HG03045 (cell line): ENCODE measurements around the gene NTHL1.
A peak's percentile ranks its signal among the peaks of the same experiment; 100 is the strongest.

Source experiments
- ATAC-seq: cut with Tn5 transposase; IDR thresholded peaks from one replicate; pipeline ENCODE4 v1.9.1; 2021; ENCODE audit warnings: mild to moderate bottlenecking, moderate library complexity; ENCODE audit not compliant: unreplicated experiment

The NTHL1 gene

DNA sequence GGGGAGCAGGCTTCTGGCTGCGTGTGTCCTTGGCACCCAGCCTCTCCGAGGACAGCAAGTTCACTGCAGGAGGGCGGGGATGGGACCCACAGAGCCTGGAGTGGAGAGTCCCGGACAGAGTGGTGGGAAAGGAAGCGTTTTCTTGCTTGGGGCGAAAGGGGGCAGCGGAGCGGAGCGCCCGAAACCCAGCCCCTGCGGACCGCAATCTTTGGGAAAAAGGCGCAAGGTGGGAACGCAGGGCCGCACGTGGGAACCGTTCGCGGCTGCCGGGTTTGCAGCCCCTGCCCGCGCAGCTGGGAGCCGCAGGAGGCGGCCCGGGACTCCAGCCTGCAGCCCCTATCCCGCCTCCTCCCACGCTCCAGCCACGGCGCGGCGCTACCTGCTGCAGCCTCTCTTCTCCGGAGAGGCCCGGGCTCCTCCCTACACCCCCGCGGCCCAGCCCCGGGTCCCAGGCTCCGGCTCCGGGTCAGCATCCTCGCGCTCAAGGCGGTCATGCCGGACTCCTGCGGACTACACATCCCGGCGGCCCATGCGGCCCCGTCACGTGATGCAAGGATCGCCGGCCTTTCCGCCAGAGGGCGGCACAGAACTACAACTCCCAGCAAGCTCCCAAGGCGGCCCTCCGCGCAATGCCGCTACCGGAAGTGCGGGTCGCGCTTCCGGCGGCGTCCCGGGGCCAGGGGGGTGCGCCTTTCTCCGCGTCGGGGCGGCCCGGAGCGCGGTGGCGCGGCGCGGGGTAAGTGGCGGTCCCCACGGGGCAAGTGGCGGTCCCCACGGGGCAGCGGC lies at the start of gene NTHL1, which contains the start of gene TSC2:
Gene NTHL1 (minus strand): TSS at position 505 of the 786 bp plus-strand sequence. CDS start 11 bp downstream, at position 494.
Gene TSC2 (plus strand): TSS at position 656 of the 786 bp plus-strand sequence. CDS start 631 bp downstream, outside the sequence.
- ATAC-seq, result peak; percentile 88

DNA sequence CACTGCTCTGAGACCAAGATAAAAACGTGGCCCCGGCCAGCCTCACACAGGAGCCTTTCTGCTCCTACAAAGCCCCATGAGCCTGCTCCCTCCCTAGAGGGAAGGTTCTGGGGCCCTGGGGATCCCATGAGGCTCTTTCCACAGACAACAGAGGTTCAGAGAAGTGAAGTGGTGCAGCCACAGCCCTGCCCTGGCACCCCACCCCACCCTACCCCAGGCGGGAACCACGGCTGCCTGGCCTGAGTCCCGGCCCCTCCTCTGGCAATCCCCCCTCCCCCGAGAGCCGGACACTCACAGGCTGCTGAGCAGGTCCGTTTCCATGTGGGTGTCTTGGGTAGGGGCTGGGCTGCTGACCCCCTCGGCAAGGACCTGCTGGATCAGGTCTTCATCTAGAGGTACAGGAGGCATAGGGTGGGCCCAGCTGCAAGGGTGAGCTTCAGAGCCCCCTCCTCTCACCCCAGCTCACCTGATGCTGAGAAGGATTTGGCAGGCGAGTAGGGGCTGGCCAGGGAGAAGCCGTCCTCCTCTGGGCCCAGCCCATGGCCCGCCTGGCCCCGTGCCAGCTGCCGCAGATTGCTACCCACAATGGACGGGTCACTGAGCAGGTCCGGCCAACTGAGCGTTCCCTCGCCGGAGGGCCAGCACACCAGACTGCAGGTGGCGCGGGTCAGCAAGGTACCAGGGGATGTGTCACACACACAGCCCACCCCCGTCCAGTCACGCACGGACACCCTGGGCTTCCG lies 49.4 kb upstream of the NTHL1 start:
- ATAC-seq, result no peak

DNA sequence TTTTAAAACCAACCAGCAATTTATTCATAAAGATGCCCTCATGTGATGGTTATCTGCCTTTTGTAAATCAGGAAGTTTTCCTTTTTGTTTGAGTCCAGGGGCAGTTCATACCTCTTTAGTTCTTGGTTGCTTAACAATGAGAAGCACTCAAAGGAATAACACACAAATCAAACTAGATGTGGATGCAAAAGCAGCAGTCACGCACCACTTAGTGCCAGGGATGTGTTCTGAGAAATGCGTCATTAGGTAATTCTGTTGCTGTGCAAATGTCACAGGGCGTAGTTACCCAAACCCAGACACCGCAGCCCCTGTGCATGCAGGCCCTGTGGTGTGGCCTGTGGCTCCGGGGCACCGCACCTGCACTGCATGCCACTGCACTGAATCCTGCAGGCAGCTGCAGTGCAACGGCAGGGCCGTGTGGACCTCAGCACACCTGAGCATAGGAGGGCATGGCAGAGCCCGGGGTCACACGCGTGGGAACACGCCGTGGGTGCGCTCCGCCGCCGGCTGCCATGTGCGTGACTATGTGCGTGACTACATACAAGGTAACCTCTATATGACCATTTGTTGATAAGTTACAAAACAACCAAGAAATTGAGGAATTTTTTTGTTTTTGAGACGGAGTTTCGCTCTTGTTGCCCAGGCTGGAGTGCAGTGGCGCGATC lies 48.4 kb upstream of the NTHL1 start:
- ATAC-seq, result no peak

DNA sequence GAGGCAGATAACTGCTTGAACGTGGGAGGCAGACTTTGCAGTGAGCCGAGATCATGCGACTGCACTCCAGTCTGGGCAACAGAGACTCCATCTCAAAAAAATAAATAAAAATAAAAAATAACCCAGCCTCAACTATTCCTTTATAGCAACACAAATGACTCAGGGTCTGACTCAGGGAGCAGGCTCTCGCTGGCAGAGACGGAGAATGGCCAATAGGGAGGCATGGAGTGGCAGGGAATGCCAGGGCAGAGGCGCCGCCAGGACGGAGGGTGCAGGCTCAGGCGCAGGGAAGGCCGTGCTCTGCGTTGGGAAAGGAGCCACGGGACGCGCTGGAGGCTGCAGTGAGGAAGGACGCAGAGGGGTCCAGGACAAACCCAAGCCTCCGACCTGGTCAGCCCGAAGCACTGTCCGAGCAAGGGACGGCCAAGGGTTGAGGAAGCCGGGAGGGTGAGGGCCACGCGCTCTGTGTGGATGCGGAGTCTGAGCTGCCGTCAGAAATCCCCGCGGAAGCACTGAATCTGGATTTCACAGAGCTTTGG lies 47.8 kb upstream of the NTHL1 start:
- ATAC-seq, result no peak

DNA sequence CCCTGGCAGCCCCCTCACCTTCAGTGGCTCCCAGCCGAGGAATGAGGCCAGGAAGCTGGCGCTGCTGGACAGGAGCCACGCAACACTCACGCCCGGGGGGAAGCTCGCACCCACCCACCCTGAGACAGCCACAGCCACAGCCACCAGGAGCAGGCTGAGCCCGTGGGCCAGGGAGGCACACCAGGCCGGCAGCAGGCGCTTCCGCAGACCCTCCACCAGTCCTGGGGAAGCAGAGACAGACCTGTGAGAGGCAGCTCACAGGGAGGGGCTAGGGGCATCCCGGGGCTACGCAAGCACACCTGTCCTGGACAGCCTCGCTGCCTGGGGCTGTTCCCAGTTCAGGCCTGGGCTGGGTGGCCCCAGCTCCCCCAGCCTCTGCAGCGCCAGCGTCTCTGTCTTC lies 46.2 kb upstream of the NTHL1 start:
- no peak for ATAC-seq

DNA sequence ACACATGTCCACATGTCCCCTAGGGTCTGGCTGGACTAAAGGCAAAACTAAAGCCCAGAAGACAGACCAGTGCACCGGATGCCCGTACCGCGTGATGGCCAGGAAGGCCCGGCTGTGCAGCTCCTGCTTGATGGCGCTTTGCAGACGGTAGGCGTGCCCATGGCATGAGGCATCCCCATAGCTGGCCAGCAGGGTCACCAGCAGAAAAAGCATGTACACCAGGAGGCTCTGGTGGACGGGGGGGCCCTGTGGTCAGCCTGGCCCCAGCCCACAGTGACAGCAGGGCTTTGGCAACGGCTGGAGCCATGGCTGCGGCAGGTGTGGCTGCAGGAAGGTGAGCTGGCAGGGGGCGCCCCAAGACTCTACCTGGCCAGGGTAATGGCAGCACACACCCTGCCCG lies 45.2 kb upstream of the NTHL1 start:
- no peak for ATAC-seq

DNA sequence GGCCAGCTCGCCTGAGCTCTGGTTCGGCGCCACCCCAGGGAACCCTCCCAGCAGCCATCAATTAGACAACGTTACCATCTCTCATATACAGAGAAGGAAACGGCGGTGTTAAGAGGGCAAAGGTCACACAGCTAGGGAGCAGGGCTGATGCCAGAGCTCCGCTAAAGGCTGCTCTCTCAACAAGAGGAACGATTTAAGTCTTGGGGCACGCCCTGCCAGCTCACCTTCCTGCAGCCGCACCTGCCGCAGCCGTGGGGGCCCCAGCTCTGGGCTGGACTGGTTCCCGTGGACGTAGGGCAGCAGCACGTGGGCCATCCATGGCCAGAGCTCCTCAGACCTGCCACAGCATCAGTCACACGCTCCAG lies 44.6 kb upstream of the NTHL1 start:
- no peak for ATAC-seq

DNA sequence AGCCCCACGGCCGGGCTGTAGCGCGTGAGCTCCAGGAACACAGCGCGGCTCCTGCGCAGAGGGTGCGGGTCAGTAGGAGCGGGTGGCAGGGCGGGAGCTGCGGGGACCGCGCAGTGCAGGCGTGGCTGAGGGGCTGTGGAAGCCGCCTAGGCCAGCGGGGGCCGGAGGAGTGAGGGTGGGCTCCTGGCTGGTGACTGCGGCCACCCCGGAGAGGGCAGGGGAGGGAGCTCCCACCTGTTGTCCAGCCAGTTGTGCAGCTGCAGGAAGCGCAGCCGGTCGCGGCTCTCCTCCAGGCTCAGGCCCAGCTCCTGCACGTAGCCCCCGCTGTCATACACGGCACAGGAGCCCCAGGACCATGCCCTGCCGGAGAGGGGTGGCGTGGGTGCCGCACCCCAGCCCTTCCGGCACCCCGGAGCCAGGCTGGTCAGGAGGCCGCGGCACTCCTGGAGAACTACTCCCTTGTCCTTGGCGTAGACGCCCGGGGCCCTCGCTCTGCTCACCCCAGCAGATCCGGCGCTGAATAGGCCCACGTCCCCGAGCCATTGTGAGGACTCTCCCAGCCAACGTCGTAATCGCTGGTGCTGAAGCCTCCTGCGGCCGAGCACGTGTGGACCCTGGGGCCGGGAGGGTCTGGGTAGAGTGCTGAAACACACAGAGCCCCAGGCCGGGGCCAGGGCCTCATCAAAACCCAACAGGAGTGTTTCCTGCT lies 44.1 kb upstream of the NTHL1 start:
- ATAC-seq, result no peak

DNA sequence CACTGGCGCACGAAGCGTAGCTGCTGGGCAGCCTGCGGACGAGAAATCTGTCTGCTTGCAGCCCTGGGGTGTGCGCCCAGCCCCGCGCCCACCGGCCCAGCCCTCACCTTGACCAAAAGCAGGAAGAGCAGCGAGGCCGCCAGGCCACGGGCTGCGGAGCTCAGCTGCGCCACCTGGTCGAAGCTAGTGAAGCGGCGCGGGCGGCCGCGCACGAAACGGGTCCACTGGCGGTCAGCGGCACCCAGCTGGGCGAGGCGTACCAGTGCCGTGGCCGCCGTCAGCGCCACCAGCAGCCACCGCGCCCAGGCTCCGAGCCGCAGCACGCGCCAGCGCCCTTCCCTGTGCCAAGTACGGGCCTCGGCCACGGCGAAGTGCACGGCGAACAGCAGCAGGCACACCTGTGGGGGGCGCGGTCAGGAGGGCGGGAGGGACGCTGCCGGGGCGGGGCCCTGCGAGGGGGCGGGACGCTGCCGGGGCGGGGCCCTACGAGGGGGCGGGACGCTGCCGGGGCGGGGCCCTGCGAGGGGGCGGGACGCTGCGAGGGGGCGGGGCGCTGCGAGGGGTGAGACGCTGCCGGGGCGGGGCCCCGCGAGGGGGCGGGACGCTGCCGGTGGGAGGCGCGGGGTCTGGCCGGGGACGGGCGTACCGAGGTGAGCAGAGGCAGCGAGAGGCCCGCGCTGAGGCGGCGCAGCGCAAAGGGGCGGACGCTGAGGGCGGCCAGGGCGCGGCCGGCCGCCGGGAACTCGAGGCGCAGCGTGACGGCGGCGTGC lies 43.3 kb upstream of the NTHL1 start:
- no peak for ATAC-seq

DNA sequence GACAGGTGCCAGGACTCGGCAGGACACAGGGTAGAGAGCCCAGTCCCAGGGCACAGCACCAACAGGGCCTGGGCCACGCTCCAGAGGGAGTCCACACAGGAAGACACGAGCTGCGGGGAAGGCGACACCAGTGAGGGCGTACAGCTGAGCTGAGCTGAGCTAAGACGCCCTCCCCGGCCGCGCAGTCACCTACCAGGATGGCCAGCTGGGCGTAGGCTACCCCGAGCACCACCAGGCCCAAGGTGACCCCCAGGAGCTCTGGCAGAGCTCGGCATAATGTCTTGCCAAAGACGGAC lies 42.8 kb upstream of the NTHL1 start:
- ATAC-seq, result no peak

DNA sequence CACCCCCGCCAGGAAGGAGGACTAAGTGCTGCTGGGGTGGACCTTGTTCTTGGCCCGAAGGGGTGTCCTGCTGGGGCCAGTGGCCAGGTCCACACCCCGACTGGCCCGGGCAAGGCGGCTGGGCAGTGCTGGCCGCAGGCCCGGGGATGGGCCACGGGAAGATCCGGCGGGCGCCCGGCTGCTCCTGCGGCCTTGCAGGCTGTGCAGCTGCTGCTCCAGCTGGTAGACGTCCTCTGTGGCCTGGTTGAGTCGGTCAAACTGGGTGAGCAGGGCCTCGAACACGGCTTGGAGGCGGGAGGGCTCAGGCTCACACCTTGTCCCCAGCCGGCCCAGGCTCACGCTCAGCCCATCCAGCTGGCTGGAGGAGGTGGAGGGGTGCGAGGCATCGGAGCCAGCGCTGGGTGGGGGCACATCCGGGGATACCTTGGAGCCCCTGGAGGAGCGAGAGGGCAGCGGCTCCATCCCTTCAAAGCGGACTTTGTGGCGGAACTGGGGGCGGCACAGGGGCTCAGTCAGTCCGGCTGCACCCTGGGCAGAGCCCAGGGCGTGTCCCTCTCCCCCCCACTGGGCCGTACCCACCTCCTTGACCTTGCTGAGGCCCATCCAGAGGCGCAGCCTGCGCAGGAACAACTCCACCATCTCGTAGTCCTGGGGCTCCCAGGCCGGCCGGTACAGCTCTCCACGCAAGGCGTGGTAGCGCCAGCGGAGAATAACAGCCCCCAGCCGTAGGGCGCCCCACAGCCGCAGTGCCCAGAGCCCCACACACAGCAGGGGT lies 42.3 kb upstream of the NTHL1 start:
- ATAC-seq, result no peak

DNA sequence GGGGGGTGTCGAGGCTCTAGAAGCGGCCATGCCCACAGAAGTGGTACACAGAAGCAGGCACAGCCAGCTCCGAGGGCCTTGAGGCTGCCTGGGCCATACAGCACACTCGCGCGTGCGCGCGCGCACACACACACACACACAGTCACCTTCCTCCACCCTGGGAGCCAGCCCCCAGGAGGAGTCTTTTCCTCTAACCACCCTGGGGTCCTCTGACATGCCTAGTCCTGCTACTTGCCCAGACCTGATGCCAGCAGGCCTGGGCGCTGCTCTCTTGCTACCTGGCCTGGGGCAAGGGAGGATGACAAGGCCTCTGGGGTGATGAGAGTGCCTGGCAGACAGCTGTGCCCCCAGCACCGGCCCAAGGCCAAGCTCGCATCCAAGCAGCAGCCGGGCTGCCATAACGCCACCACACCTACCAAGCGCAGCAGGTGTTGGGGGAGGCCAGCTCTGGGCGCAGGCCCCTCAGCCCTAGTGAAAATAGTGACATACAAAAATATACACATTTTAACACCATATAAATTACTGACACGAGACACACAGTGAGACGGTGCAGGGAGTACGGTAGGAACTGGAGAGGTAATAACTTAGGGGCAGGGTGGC lies 41.2 kb upstream of the NTHL1 start:
- no peak for ATAC-seq

DNA sequence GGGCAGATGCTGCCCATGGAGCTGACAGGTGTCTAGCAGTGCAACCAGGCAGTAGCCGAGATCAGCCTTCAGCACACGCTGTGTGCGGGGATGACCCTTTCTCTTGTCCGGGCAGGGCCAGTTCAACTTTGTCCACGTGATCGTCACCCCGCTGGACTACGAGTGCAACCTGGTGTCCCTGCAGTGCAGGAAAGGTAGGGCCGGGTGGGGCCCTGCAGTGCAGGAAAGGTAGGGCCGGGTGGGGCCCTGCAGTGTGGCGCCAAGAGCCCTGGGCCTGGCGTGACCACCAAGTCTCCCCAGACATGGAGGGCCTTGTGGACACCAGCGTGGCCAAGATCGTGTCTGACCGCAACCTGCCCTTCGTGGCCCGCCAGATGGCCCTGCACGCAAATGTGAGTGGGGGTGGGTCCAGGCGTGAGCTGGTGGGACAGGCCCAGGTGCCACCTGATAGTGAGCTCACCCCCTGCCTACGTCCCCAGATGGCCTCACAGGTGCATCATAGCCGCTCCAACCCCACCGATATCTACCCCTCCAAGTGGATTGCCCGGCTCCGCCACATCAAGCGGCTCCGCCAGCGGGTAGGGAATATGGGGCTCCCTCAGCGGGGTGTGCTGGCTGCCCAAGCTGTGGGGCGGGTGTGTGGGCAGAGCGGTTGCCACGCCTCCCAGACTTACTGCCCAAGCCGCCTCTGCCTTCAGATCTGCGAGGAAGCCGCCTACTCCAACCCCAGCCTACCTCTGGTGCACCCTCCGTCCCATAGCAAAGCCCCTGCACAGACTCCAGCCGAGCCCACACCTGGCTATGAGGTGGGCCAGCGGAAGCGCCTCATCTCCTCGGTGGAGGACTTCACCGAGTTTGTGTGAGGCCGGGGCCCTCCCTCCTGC lies 40.4 kb upstream of the NTHL1 start:
- ATAC-seq, result no peak

DNA sequence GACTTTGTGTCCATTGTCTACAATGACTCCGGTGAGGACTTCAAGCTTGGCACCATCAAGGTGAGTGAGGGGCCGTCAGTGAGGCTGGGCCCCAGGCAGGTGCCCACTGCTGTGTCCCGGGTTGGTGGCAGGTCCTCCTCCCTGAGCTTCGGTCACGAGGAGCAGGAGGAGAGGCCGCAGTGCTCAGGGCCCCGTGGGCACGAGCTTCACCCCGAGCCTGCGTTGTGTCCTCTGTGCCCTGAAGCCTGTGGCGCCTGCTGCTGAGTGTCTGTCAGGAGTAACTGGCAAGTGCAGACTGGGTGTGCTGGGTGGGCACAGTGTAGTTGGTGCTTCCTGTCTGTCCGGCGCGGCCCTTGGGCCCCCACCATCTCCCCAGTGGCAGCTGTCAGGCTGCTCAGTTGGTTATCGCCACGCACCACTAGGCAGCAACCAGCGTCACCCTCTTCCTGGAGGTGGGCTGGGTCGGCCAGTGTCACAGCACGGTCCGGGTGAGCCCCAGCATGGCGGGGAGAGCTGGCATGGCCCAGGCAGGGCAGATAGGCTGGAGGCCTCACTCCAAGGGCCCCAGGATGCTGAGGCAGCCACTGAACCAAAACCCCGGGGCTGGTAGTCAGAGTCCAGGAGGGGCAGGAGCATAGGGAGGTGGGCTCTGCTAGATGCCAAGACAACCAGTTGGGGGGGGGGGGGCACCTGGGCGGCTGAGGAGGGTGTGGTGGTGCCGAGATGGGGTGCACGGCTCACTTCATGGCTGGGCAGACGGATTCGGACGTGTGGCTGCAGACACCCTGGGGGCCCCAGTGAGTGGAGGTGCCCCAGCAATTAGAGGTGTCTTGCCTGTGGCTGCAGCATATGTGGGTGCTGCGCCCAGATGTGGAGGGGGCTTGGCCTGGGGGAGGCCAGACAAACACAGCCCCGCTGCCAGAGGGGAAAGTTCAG lies 39.4 kb upstream of the NTHL1 start:
- ATAC-seq, result no peak

DNA sequence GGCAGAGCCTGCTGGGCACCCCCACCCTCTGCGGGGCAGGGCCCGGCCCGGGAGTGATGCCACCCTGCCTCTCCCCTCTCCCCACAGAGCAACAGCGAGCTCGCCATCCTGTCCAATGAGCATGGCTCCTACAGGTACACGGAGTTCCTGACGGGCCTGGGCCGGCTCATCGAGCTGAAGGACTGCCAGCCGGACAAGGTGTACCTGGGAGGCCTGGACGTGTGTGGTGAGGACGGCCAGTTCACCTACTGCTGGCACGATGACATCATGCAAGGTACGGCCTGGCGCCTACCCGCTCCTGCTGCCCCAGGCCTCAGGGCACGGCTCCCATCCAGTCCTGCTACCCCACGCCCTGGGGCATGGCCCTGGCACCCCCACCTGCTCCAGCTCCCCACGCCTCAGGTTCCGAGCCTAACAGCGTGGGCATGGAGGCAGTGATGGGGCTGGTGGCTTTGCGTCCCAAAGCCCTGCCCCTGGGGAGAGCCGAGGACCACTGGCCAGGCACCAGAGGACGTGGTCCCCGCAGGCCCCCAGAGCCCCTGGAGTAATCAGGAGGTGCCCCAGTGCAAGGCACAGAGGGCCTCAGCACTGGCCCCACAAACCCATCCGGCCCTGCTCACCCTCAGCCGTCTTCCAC lies 38.6 kb upstream of the NTHL1 start:
- no peak for ATAC-seq

DNA sequence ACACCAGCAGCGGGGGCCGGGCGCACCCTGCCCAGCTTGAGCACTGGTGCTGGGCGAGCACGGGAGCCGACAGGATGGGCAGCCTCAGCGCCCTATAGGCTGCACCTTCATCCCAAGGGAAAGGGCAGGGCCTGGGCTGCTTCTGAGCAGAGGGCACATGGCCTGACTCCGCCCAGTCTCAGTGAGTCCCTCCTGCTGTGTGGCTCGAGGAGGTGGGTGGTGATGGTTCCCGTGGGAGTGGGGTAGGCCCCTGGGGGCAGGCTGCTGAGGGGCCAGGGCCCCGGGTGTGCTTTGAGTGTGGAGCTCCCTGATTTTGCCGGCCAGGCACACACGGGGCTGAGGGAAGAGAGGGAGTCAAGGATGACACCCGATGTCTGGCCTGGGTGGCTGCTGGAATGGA lies 38.0 kb upstream of the NTHL1 start:
- no peak for ATAC-seq
